GM10847 (cell line): Measurements from ENCODE around the gene SLC24A4.

Experiments
- POLR2A ChIP-seq: IDR thresholded peaks from 2 replicates; pipeline ENCODE4 v1.6.1; 2011; ENCODE audit not compliant: insufficient read length; ENCODE audit errors: extremely low read depth

The SLC24A4 gene

GRCh38 chr14:92383805-92384204, 60.8 kb downstream of the SLC24A4 start:
- TF ChIP-seq POLR2A = no peak

GRCh38 chr14:92384461-92385133, 61.6 kb downstream of the SLC24A4 start:
- no peak for TF ChIP-seq POLR2A

- no peak for TF ChIP-seq POLR2A
Measured at GRCh38 chr14:92385561-92385960, 62.6 kb downstream of the SLC24A4 start.

GRCh38 chr14:92386165-92386564, 63.2 kb downstream of the SLC24A4 start:
- TF ChIP-seq POLR2A = no peak

GRCh38 chr14:92386637-92387036, 63.7 kb downstream of the SLC24A4 start:
- TF ChIP-seq POLR2A = no peak

GRCh38 chr14:92387578-92387977, 64.6 kb downstream of the SLC24A4 start:
- no peak for TF ChIP-seq POLR2A

- no peak for TF ChIP-seq POLR2A
Measured at GRCh38 chr14:92389598-92390158, 66.7 kb downstream of the SLC24A4 start.

- no peak for TF ChIP-seq POLR2A
Measured at GRCh38 chr14:92391726-92392125, 68.8 kb downstream of the SLC24A4 start.

GRCh38 chr14:92392711-92393110, 69.7 kb downstream of the SLC24A4 start:
- TF ChIP-seq POLR2A = no peak

- no peak for TF ChIP-seq POLR2A
Measured at GRCh38 chr14:92397150-92397952, 74.4 kb downstream of the SLC24A4 start.

- TF ChIP-seq POLR2A = no peak
Measured at GRCh38 chr14:92397953-92398564, 75.1 kb downstream of the SLC24A4 start.

GRCh38 chr14:92398888-92399636, 76.1 kb downstream of the SLC24A4 start:
- no peak for TF ChIP-seq POLR2A

- TF ChIP-seq POLR2A = no peak
Measured at GRCh38 chr14:92400579-92401444, 77.8 kb downstream of the SLC24A4 start.

- TF ChIP-seq POLR2A = no peak
Measured at GRCh38 chr14:92401561-92401960, 78.6 kb downstream of the SLC24A4 start.
